Panc1 (cell line): ENCODE data around the gene NEDD8. TPM values are rescaled to one million over a fixed set of nuclear protein-coding genes. Genes with fewer than 3 reads are reported as not detected.

Source experiments
- ATAC-seq: fragments of 200-7000 bp; cut with Tn5 transposase; 2 replicates; pipeline ENCODE4 v1.9.1; 2020; ENCODE audit warnings: mild to moderate bottlenecking, moderate library complexity
- BruUV-seq: library from RNA; stranded (reverse); fragments of 400-500 nt; replicated peaks from 2 replicates; lab custom pipeline; 2021; lab: Mats Ljungman, UMichigan
- CTCF ChIA-PET: fragments of 300-600 bp; sonication (Branson Sonifier 250); formaldehyde crosslinking; loops from one replicate; lab custom pipeline; 2022; ENCODE audit warnings: antibody characterized with exemption; lab: Charles Lee
- POLR2A ChIA-PET: fragments of 300-600 bp; sonication (Branson Sonifier 250); formaldehyde crosslinking; loops from one replicate; lab custom pipeline; 2022; ENCODE audit warnings: antibody characterized with exemption; lab: Charles Lee
- DNase-seq: peaks from one replicate; pipeline ENCODE4 v3.0.0-alpha.2; 2010; ENCODE audit warnings: low read depth, low spot score
- H3K27ac ChIP-seq: 2 replicates; pipeline ENCODE4 v1.5.1; 2011; ENCODE audit warnings: mild to moderate bottlenecking, low read length, inconsistent platforms
- H3K27me3 ChIP-seq: fragments of 200-500 bp; sonication (Bioruptor generic); 2 replicates; pipeline ENCODE4 v1.6.0; 2014; ENCODE audit warnings: low read length, inconsistent platforms; ENCODE audit not compliant: control insufficient read depth, insufficient read depth
- H3K36me3 ChIP-seq: fragments of 200-500 bp; sonication (Bioruptor generic); 2 replicates; pipeline ENCODE4 v1.5.1; 2014; ENCODE audit warnings: inconsistent platforms, mild to moderate bottlenecking, low read length, moderate library complexity; ENCODE audit not compliant: control insufficient read depth, insufficient read depth
- H3K4me1 ChIP-seq: 2 replicates; pipeline ENCODE4 v1.5.1; 2011; ENCODE audit warnings: inconsistent platforms, mild to moderate bottlenecking, low read length, moderate library complexity; ENCODE audit not compliant: control insufficient read depth, insufficient read depth
- H3K4me3 ChIP-seq, 2 experiments: 2 replicates each; pipeline ENCODE4 v1.5.1; 2011 to 2012; ENCODE audit warnings: low read depth in 2 of 2, low read length in 2 of 2, mild to moderate bottlenecking in 2 of 2, inconsistent platforms in 1 of 2, moderate library complexity in 1 of 2
- H3K9me3 ChIP-seq: fragments of 200-500 bp; sonication (Bioruptor generic); 2 replicates; pipeline ENCODE4 v1.5.1; 2014; ENCODE audit warnings: low read depth, mild to moderate bottlenecking, inconsistent platforms, low read length, moderate library complexity; ENCODE audit not compliant: control insufficient read depth, insufficient read depth
- POLR2AphosphoS5 ChIP-seq: IDR thresholded peaks from 2 replicates; pipeline ENCODE4 v1.6.1; 2012; ENCODE audit warnings: mild to moderate bottlenecking, low read depth, low read length, moderate library complexity
- SIN3A ChIP-seq: IDR thresholded peaks from 2 replicates; pipeline ENCODE4 v1.6.1; 2012; ENCODE audit warnings: low read depth, mild to moderate bottlenecking, low read length, moderate library complexity, borderline replicate concordance; ENCODE audit not compliant: insufficient read depth
- TCF7L2 ChIP-seq: IDR thresholded peaks from 2 replicates; pipeline ENCODE4 v1.6.1; 2011; ENCODE audit warnings: mild to moderate bottlenecking, low read depth, low read length, inconsistent platforms
- in situ Hi-C: cut with HindIII; loops from 2 replicates; pipeline ENCODE4 v1.10.0; 2016; ENCODE audit warnings: low sequenced_read_pairs, low pct_unique_long_range_greater_than_20kb
- intact Hi-C: fragments of 100-400 bp; cut with micrococcal nuclease; formaldehyde crosslinking; loops from one replicate; pipeline ENCODE4 v1.10.0; 2022; ENCODE audit not compliant: unreplicated experiment
- total RNA-seq: library from RNA; stranded (reverse); gene quantifications from one replicate; pipeline ENCODE4 v1.2.1, GENCODE V29; 2021; ENCODE audit not compliant: unreplicated experiment
- TF ChIP-seq, protein P1 (sequence below): fragments of 450-650 bp; IDR thresholded peaks from 2 replicates; pipeline ENCODE4 v1.5.1; 2017; ENCODE audit warnings: mild to moderate bottlenecking
- TF ChIP-seq, protein P2 (sequence below), 2 experiments: IDR thresholded peaks; 2 replicates each; pipeline ENCODE4 v1.6.1; 2011 to 2012; ENCODE audit warnings: low read depth in 2 of 2, control low read depth in 1 of 2, low read length in 1 of 2, mild to moderate bottlenecking in 1 of 2, moderate library complexity in 1 of 2; ENCODE audit not compliant: insufficient read depth in 1 of 2

NEDD8 gene
- total RNA-seq, 1 experiment from 2014 or later, result 155 TPM

DNA sequence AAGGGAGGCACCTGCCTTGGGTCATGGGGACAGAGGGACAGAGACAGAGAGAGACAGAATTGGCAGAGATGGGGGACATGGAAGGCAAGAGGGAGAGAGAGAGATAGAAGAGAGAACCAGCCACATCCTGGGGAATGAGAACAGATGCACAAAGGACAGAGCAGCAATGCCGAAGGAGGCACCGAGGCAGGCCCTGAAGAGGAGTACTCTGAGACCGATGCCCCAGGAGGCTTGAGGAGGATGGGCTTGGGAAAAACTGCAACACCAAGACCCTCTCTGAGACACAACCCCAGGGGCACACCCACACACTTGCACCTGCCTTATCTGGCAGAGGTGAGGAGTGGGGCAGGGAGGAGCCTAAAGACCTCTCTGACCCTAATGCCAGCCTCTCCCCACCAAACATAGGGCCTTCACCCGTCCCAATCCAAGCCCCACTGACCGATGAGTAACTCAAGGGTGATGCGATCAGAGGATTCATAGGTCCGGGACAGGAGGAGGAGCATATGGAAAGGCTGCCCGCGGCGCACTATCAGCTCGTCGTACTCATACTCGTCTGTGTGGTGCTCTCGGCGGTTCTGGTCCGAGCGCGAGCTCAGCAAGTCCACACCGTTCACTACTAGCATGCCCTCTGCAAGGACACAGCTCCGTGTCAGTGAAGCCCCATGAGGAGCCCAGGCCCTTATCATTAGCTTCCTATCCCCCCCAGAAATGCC, 29.2 kb upstream of the NEDD8 start:
- Histone ChIP-seq H3K36me3 (no peaks in the 10 kb centered on the region), H3K4me3 (no peak overlapping the region), H3K27ac (no peak overlapping the region), H3K4me1 (no peaks in the 10 kb centered on the region), H3K27me3 (no peaks in the 10 kb centered on the region), H3K9me3 (no peaks in the 10 kb centered on the region)
- intact Hi-C loops, result no loop called here
- ATAC-seq (no peak), DNase-seq (no peak)
- BruUV-seq, result no TSS peak
- ChIA-PET CTCF (interaction anchor here (0.5 kb wide), 1 partner anchor 279 kb away, joined by 3 read pairs; no protein-coding TSS in a partner anchor), POLR2A (no interaction called here)
- TF ChIP-seq, protein P1, sequence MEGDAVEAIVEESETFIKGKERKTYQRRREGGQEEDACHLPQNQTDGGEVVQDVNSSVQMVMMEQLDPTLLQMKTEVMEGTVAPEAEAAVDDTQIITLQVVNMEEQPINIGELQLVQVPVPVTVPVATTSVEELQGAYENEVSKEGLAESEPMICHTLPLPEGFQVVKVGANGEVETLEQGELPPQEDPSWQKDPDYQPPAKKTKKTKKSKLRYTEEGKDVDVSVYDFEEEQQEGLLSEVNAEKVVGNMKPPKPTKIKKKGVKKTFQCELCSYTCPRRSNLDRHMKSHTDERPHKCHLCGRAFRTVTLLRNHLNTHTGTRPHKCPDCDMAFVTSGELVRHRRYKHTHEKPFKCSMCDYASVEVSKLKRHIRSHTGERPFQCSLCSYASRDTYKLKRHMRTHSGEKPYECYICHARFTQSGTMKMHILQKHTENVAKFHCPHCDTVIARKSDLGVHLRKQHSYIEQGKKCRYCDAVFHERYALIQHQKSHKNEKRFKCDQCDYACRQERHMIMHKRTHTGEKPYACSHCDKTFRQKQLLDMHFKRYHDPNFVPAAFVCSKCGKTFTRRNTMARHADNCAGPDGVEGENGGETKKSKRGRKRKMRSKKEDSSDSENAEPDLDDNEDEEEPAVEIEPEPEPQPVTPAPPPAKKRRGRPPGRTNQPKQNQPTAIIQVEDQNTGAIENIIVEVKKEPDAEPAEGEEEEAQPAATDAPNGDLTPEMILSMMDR, result no peak
- TF ChIP-seq, protein P2, sequence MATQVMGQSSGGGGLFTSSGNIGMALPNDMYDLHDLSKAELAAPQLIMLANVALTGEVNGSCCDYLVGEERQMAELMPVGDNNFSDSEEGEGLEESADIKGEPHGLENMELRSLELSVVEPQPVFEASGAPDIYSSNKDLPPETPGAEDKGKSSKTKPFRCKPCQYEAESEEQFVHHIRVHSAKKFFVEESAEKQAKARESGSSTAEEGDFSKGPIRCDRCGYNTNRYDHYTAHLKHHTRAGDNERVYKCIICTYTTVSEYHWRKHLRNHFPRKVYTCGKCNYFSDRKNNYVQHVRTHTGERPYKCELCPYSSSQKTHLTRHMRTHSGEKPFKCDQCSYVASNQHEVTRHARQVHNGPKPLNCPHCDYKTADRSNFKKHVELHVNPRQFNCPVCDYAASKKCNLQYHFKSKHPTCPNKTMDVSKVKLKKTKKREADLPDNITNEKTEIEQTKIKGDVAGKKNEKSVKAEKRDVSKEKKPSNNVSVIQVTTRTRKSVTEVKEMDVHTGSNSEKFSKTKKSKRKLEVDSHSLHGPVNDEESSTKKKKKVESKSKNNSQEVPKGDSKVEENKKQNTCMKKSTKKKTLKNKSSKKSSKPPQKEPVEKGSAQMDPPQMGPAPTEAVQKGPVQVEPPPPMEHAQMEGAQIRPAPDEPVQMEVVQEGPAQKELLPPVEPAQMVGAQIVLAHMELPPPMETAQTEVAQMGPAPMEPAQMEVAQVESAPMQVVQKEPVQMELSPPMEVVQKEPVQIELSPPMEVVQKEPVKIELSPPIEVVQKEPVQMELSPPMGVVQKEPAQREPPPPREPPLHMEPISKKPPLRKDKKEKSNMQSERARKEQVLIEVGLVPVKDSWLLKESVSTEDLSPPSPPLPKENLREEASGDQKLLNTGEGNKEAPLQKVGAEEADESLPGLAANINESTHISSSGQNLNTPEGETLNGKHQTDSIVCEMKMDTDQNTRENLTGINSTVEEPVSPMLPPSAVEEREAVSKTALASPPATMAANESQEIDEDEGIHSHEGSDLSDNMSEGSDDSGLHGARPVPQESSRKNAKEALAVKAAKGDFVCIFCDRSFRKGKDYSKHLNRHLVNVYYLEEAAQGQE (IDR thresholded peaks at IDR 0.05; ENCODE audit: insufficient read depth in 1 of 2, low read depth in 2 of 2, low read length in 1 of 2), result no peak
- no peak for TF ChIP-seq SIN3A
- no peak for TF ChIP-seq POLR2AphosphoS5
- no peak for TF ChIP-seq TCF7L2
- in situ Hi-C loops, result no loop called here

DNA sequence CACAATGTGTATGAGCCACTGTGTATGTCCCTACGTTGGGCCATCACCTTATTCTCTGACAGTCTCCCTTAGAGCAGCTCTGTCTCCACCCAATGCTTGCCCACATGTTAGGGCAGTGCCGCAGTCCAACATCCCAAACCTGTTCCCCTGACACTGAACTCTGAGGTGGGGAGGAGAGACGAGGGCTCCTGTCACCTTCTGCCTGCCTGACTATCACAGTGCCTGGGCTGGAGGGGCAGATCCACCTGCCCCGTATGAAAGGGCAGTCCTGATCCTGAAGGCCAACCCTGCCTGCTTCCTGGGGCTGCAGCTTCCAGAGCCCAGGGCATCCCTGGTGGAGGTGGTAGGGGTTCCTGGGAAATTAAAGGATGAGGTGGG, 28.6 kb upstream of the NEDD8 start:
- CTCF ChIA-PET, result no interaction called here
- in situ Hi-C loops (no loop called here), intact Hi-C loops (no loop called here)
- TF ChIP-seq POLR2AphosphoS5 (no peak), SIN3A (no peak), TCF7L2 (no peak)
- TF ChIP-seq, protein P2 (IDR thresholded peaks at IDR 0.05; ENCODE audit: insufficient read depth in 1 of 2, low read depth in 2 of 2, low read length in 1 of 2), result no peak
- TF ChIP-seq, protein P1, result no peak
- no TSS peak for BruUV-seq
- H3K27me3 ChIP-seq, result no peaks in the 10 kb centered on the region
- POLR2A ChIA-PET, result no interaction called here
- no peak for ATAC-seq
- no peaks in the 10 kb centered on the region for H3K9me3 ChIP-seq
- no peaks in the 10 kb centered on the region for H3K4me1 ChIP-seq
- no peak overlapping the region for H3K4me3 ChIP-seq
- H3K27ac ChIP-seq, result no peak overlapping the region
- no peaks in the 10 kb centered on the region for H3K36me3 ChIP-seq
- no peak for DNase-seq
